Smooth muscle cell (in vitro differentiated cells): ENCODE measurements around the gene SLC44A4. TPM values are rescaled to one million over a fixed set of nuclear protein-coding genes. Genes with fewer than 3 reads are reported as not detected.

ENCODE experiments used
- DNase-seq: peaks from one replicate; lab custom pipeline; 2025; ENCODE audit not compliant: unreplicated experiment; lab: John Stamatoyannopoulos, UW
- H2AFZ ChIP-seq: fragments of 200-600 bp; sonication (generic); 2 replicates; pipeline ENCODE4 v1.6.0; 2016; ENCODE audit warnings: antibody characterized with exemption, low read depth, mild to moderate bottlenecking
- H3F3A ChIP-seq: fragments of 200-600 bp; sonication (generic); 2 replicates; pipeline ENCODE4 v1.6.0; 2017; ENCODE audit warnings: antibody characterized with exemption, low read depth
- H3K27ac ChIP-seq: fragments of 200-600 bp; sonication (generic); 2 replicates; pipeline ENCODE4 v1.5.1; 2016; ENCODE audit warnings: low read depth, mild to moderate bottlenecking
- H3K27me3 ChIP-seq: fragments of 200-600 bp; sonication (generic); 2 replicates; pipeline ENCODE4 v1.6.1; 2016; ENCODE audit warnings: low read depth, mild to moderate bottlenecking
- H3K36me3 ChIP-seq: fragments of 200-600 bp; sonication (generic); 2 replicates; pipeline ENCODE4 v1.5.1; 2016; ENCODE audit warnings: low read depth
- H3K4me1 ChIP-seq: fragments of 200-600 bp; sonication (generic); 2 replicates; pipeline ENCODE4 v1.5.1; 2016; ENCODE audit warnings: low read depth
- H3K4me2 ChIP-seq: fragments of 200-600 bp; sonication (generic); 2 replicates; pipeline ENCODE4 v1.6.0; 2016; ENCODE audit warnings: mild to moderate bottlenecking
- H3K4me3 ChIP-seq: fragments of 200-600 bp; sonication (generic); 2 replicates; pipeline ENCODE4 v1.5.1; 2016; ENCODE audit warnings: mild to moderate bottlenecking
- H3K79me2 ChIP-seq: fragments of 200-600 bp; sonication (generic); 2 replicates; pipeline ENCODE4 v1.6.0; 2016; ENCODE audit warnings: low read depth, mild to moderate bottlenecking
- H3K9ac ChIP-seq: fragments of 200-600 bp; sonication (generic); 2 replicates; pipeline ENCODE4 v1.6.0; 2016; ENCODE audit warnings: low read depth
- H3K9me3 ChIP-seq: fragments of 200-600 bp; sonication (generic); replicated peaks from 2 replicates; pipeline ENCODE4 v1.5.1; 2016; ENCODE audit warnings: low read depth
- H4K20me1 ChIP-seq: fragments of 200-600 bp; sonication (generic); 2 replicates; pipeline ENCODE4 v1.6.0; 2016; ENCODE audit warnings: low read depth
- WGBS: methylation state at CpG from one replicate; pipeline ENCODE4 v1.1.7; 2016; ENCODE audit warnings: low lambda C conversion rate; 5-methylcytosine and 5-hydroxymethylcytosine counted together
- polyA plus RNA-seq: library from polyadenylated mRNA; unstranded; fragments of >200 nt; fragmentation: Nextera tagmentation; extraction: Ambion mirVana; gene quantifications from 2 replicates; pipeline ENCODE4 v1.2.1, GENCODE V29; 2016
- total RNA-seq: library from RNA; depleted of rRNA; stranded (reverse); fragments of >200 nt; gene quantifications from 2 replicates; pipeline ENCODE4 v1.2.3, GENCODE V29; 2014
- TF ChIP-seq, protein P1 (sequence below): fragments of 200-600 bp; sonication (generic); IDR thresholded peaks from 2 replicates; pipeline ENCODE4 v1.5.1; 2017; ENCODE audit warnings: borderline replicate concordance, mild to moderate bottlenecking, antibody characterized with exemption; ENCODE audit not compliant: insufficient read depth, poor library complexity, severe bottlenecking

The SLC44A4 gene
- total and polyA plus RNA-seq, 2 experiments from 2014 or later, result 0.30 to 0.85 TPM

DNA sequence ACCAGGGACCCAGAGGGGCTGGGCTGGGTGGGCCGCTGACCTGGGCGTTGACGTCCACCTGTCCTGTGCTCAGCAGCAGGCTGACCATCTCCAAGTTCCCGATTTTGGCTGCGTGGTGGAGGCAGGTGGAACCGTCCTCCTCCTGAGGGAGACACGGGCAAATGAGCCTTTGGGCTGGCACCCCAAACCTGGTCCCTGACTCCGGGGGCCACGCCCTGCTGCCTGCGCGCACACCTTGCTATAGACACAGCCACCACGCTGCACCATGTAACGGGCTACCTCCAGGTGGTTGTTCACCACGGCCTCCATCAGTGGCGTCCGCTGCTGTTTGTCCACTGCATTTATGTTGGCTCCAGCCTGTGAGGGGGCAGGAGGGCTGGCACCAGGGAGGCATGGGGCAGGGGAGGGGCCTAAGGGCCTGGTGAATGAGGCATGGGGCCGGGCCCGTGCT lies 7.8 kb upstream of the SLC44A4 start:
- WGBS, result 98% methylated on average over 18 of the region's 18 CpGs
- Histone ChIP-seq H3F3A (no peaks in the 10 kb centered on the region), H3K4me2 (no peak overlapping the region), H3K27ac (no peak overlapping the region), H2AFZ (no peak overlapping the region), H4K20me1 (no peaks in the 10 kb centered on the region), H3K9ac (no peak overlapping the region), H3K79me2 (no peaks in the 10 kb centered on the region), H3K9me3 (no peaks in the 10 kb centered on the region), H3K4me1 (no peaks in the 10 kb centered on the region), H3K36me3 (no peaks in the 10 kb centered on the region), H3K27me3 (no peaks in the 10 kb centered on the region), H3K4me3 (no peak overlapping the region)
- DNase-seq, result no peak
- TF ChIP-seq, protein P1, sequence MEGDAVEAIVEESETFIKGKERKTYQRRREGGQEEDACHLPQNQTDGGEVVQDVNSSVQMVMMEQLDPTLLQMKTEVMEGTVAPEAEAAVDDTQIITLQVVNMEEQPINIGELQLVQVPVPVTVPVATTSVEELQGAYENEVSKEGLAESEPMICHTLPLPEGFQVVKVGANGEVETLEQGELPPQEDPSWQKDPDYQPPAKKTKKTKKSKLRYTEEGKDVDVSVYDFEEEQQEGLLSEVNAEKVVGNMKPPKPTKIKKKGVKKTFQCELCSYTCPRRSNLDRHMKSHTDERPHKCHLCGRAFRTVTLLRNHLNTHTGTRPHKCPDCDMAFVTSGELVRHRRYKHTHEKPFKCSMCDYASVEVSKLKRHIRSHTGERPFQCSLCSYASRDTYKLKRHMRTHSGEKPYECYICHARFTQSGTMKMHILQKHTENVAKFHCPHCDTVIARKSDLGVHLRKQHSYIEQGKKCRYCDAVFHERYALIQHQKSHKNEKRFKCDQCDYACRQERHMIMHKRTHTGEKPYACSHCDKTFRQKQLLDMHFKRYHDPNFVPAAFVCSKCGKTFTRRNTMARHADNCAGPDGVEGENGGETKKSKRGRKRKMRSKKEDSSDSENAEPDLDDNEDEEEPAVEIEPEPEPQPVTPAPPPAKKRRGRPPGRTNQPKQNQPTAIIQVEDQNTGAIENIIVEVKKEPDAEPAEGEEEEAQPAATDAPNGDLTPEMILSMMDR, result no peak

DNA sequence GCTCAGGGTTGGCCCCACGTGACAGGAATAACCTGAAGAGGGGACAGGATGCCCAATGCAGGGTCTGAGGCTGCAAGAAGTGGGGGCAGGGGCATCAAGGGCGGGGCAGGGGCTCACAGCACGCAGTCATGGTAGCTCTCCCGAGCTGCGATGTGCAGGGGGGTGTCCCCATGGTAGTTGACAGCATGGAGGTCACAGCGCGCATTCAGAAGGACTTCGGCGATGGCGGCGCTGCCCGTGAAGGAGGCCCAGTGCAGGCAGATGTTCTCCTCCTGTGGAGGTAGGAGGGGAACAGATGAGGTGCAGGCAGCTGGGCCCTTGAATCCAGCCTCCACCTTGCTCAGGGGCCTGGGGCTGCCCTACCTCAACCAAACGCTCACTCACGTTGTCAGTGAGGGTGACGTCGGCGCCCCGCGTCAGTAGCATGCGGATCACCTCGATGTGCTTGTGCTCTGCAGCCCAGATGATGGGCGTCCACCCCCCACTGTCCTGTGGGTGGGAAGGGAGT lies 5.8 kb upstream of the SLC44A4 start:
- Histone ChIP-seq H3K4me2 (no peak overlapping the region), H3K9ac (no peak overlapping the region), H3K79me2 (no peaks in the 10 kb centered on the region), H3K4me1 (no peaks in the 10 kb centered on the region), H3K27me3 (no peaks in the 10 kb centered on the region), H3K27ac (no peak overlapping the region), H3K4me3 (no peak overlapping the region), H4K20me1 (no peaks in the 10 kb centered on the region), H2AFZ (no peak overlapping the region), H3K36me3 (no peaks in the 10 kb centered on the region), H3K9me3 (no peaks in the 10 kb centered on the region), H3F3A (no peaks in the 10 kb centered on the region)
- TF ChIP-seq, protein P1, result no peak
- WGBS, result 97% methylated on average over 22 of the region's 22 CpGs
- no peak for DNase-seq

DNA sequence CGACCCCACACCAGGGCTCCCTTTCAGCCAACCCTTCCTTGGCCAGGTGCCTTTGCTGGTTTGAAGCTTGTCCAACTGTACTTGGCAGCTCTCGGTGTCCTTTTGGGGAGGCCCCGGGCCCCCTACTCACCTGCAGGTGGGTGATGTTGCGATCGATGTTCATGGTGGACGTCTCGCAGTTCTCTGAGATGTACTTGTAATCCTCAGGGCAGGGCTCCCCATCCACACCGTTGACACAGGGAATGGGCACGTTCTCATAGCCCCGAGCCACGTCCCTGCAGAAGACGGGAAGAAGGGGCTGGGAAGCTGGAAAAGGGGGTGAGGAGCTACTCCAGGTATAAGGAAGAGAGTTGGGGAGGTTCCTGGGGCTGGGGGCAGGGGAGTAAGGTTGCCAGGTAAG lies 4.9 kb upstream of the SLC44A4 start:
- TF ChIP-seq, protein P1, result no peak
- no peak overlapping the region for H3K27ac ChIP-seq
- no peaks in the 10 kb centered on the region for H3K9me3 ChIP-seq
- no peaks in the 10 kb centered on the region for H3K4me1 ChIP-seq
- no peak overlapping the region for H3K4me3 ChIP-seq
- no peaks in the 10 kb centered on the region for H3K79me2 ChIP-seq
- no peak overlapping the region for H2AFZ ChIP-seq
- no peaks in the 10 kb centered on the region for H4K20me1 ChIP-seq
- no peak overlapping the region for H3K4me2 ChIP-seq
- H3K36me3 ChIP-seq, result no peaks in the 10 kb centered on the region
- 97% methylated on average over 12 of the region's 12 CpGs for WGBS
- H3K27me3 ChIP-seq, result no peaks in the 10 kb centered on the region
- H3F3A ChIP-seq, result no peaks in the 10 kb centered on the region
- DNase-seq, result no peak
- no peak overlapping the region for H3K9ac ChIP-seq

DNA sequence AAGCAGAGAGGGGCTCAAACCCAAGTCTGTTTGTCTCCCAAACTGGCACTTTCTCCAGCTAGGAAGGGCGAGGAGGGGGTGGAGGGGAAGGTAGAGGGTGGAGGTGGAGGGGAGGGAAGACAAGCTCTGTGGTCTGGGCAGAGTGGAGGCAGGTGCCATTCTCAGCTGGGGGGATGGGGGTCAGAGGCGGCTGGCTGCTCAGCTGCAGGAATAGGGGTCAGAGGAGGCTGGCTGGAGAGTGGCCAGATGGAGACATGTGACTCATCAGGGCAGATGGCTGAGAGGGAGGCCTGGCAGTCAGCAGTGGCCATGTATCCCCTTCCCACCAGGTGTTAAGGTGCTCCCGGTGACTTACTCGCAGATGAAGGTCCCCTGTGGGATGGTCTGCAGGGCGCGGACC lies 3.5 kb upstream of the SLC44A4 start:
- Histone ChIP-seq H3K27ac (no peak overlapping the region), H3K9ac (no peak overlapping the region), H3K79me2 (no peaks in the 10 kb centered on the region), H3K4me1 (no peaks in the 10 kb centered on the region), H3K9me3 (no peaks in the 10 kb centered on the region), H3K36me3 (no peaks in the 10 kb centered on the region), H3K27me3 (no peaks in the 10 kb centered on the region), H3K4me3 (no peak overlapping the region), H3K4me2 (no peak overlapping the region), H2AFZ (no peak overlapping the region), H4K20me1 (no peaks in the 10 kb centered on the region), H3F3A (no peaks in the 10 kb centered on the region)
- WGBS, result 97% methylated on average over 6 of the region's 6 CpGs
- no peak for DNase-seq
- TF ChIP-seq, protein P1, result no peak
